Measurements from ENCODE around the gene KDM2A. TPM values are rescaled to one million over a fixed set of nuclear protein-coding genes. Genes with fewer than 3 reads are reported as not detected.

The KDM2A gene
- total RNA-seq, 1 donor from 2014 or later: 43.8 TPM

- Histone ChIP-seq H3K4me3 (ENCODE audit: low read length in 3 of 3) (peak overlapping the region; percentile 16 to 54 (median 50)), H3K4me1 (ENCODE audit: control insufficient read depth in 3 of 3, insufficient read depth in 3 of 3, low read length in 3 of 3) (peaks cover 78 to 82% (median 81%) of the 10 kb centered on the region in 3 donors), H3K9ac (ENCODE audit: low read depth in 1 of 3, low read length in 3 of 3) (peak overlapping the region; percentile 45 to 71 (median 70)), H3K9me3 (ENCODE audit: control insufficient read depth in 3 of 3, low read length in 3 of 3) (no peaks in the 10 kb centered on the region), H3K27me3 (ENCODE audit: control insufficient read depth in 3 of 3, insufficient read depth in 3 of 3, low read length in 3 of 3) (no peaks in the 10 kb centered on the region), H3K36me3 (ENCODE audit: control insufficient read depth in 3 of 3, insufficient read depth in 3 of 3, low read length in 3 of 3) (peaks cover 0 to 7% (median 2%) of the 10 kb centered on the region in 3 donors), H3K27ac (ENCODE audit: low read depth, low read length) (peak overlapping the region; percentile 52)
Measured at GRCh38 chr11:67269401-67270255, 150.6 kb downstream of the KDM2A start.

- peak overlapping the region; percentile 38 to 54 (median 50) for H3K4me3 ChIP-seq (ENCODE audit: low read length in 3 of 3)
- peak overlapping the region; percentile 45 to 71 (median 70) for H3K9ac ChIP-seq (ENCODE audit: low read depth in 1 of 3, low read length in 3 of 3)
- peaks cover 87 to 90% (median 90%) of the 10 kb centered on the region in 3 donors for H3K4me1 ChIP-seq (ENCODE audit: control insufficient read depth in 3 of 3, insufficient read depth in 3 of 3, low read length in 3 of 3)
- no peaks in the 10 kb centered on the region for H3K27me3 ChIP-seq (ENCODE audit: control insufficient read depth in 3 of 3, insufficient read depth in 3 of 3, low read length in 3 of 3)
- H3K27ac ChIP-seq (ENCODE audit: low read depth, low read length): peak overlapping the region; percentile 52
- peaks cover 0 to 7% (median 2%) of the 10 kb centered on the region in 3 donors for H3K36me3 ChIP-seq (ENCODE audit: control insufficient read depth in 3 of 3, insufficient read depth in 3 of 3, low read length in 3 of 3)
- no peaks in the 10 kb centered on the region for H3K9me3 ChIP-seq (ENCODE audit: control insufficient read depth in 3 of 3, low read length in 3 of 3)
Measured at GRCh38 chr11:67270256-67271204, 151.5 kb downstream of the KDM2A start.

- Histone ChIP-seq H3K9me3 (ENCODE audit: control insufficient read depth in 3 of 3, low read length in 3 of 3) (no peaks in the 10 kb centered on the region), H3K9ac (ENCODE audit: low read depth in 1 of 3, low read length in 3 of 3) (peak overlapping the region; percentile 23 to 71 (median 40)), H3K27ac (ENCODE audit: low read depth, low read length) (peak overlapping the region; percentile 52), H3K27me3 (ENCODE audit: control insufficient read depth in 3 of 3, insufficient read depth in 3 of 3, low read length in 3 of 3) (no peaks in the 10 kb centered on the region), H3K4me3 (ENCODE audit: low read length in 3 of 3) (peak overlapping the region in 2 of 3 donors; percentile 38 to 50), H3K36me3 (ENCODE audit: control insufficient read depth in 3 of 3, insufficient read depth in 3 of 3, low read length in 3 of 3) (peaks cover 0 to 7% (median 2%) of the 10 kb centered on the region in 3 donors), H3K4me1 (ENCODE audit: control insufficient read depth in 3 of 3, insufficient read depth in 3 of 3, low read length in 3 of 3) (peaks cover 91 to 93% (median 92%) of the 10 kb centered on the region in 3 donors)
Measured at GRCh38 chr11:67271205-67271540, 152.1 kb downstream of the KDM2A start.

GRCh38 chr11:67271541-67272284, 152.7 kb downstream of the KDM2A start:
- Histone ChIP-seq H3K9ac (ENCODE audit: low read depth in 1 of 3, low read length in 3 of 3) (peak overlapping the region in 2 of 3 donors; percentile 30 to 66), H3K4me1 (ENCODE audit: control insufficient read depth in 3 of 3, insufficient read depth in 3 of 3, low read length in 3 of 3) (peaks cover 96 to 99% (median 97%) of the 10 kb centered on the region in 3 donors), H3K4me3 (ENCODE audit: low read length in 3 of 3) (peak overlapping the region in 1 of 3 donors; percentile 13), H3K27ac (ENCODE audit: low read depth, low read length) (peak overlapping the region; percentile 64), H3K27me3 (ENCODE audit: control insufficient read depth in 3 of 3, insufficient read depth in 3 of 3, low read length in 3 of 3) (no peaks in the 10 kb centered on the region), H3K9me3 (ENCODE audit: control insufficient read depth in 3 of 3, low read length in 3 of 3) (no peaks in the 10 kb centered on the region), H3K36me3 (ENCODE audit: control insufficient read depth in 3 of 3, insufficient read depth in 3 of 3, low read length in 3 of 3) (peaks cover 0 to 7% (median 2%) of the 10 kb centered on the region in 3 donors)

- peaks cover 0 to 7% (median 2%) of the 10 kb centered on the region in 3 donors for H3K36me3 ChIP-seq (ENCODE audit: control insufficient read depth in 3 of 3, insufficient read depth in 3 of 3, low read length in 3 of 3)
- H3K9ac ChIP-seq (ENCODE audit: low read depth in 1 of 3, low read length in 3 of 3): peak overlapping the region in 2 of 3 donors; percentile 27 to 66
- peak overlapping the region; percentile 64 for H3K27ac ChIP-seq (ENCODE audit: low read depth, low read length)
- H3K4me3 ChIP-seq (ENCODE audit: low read length in 3 of 3): peak overlapping the region in 1 of 3 donors; percentile 22
- no peaks in the 10 kb centered on the region for H3K27me3 ChIP-seq (ENCODE audit: control insufficient read depth in 3 of 3, insufficient read depth in 3 of 3, low read length in 3 of 3)
- no peaks in the 10 kb centered on the region for H3K9me3 ChIP-seq (ENCODE audit: control insufficient read depth in 3 of 3, low read length in 3 of 3)
- peaks cover 97 to 100% (median 99%) of the 10 kb centered on the region in 3 donors for H3K4me1 ChIP-seq (ENCODE audit: control insufficient read depth in 3 of 3, insufficient read depth in 3 of 3, low read length in 3 of 3)
Measured at GRCh38 chr11:67272327-67273259, 153.5 kb downstream of the KDM2A start.

- H3K27ac ChIP-seq (ENCODE audit: low read depth, low read length): peak overlapping the region; percentile 64
- H3K4me3 ChIP-seq (ENCODE audit: low read length in 3 of 3): peak overlapping the region in 1 of 3 donors; percentile 22
- peaks cover 0 to 4% (median 2%) of the 10 kb centered on the region in 3 donors for H3K36me3 ChIP-seq (ENCODE audit: control insufficient read depth in 3 of 3, insufficient read depth in 3 of 3, low read length in 3 of 3)
- no peaks in the 10 kb centered on the region for H3K27me3 ChIP-seq (ENCODE audit: control insufficient read depth in 3 of 3, insufficient read depth in 3 of 3, low read length in 3 of 3)
- H3K9me3 ChIP-seq (ENCODE audit: control insufficient read depth in 3 of 3, low read length in 3 of 3): no peaks in the 10 kb centered on the region
- H3K9ac ChIP-seq (ENCODE audit: low read depth in 1 of 3, low read length in 3 of 3): peak overlapping the region in 2 of 3 donors; percentile 38 to 66
- peaks cover 97 to 100% (median 99%) of the 10 kb centered on the region in 3 donors for H3K4me1 ChIP-seq (ENCODE audit: control insufficient read depth in 3 of 3, insufficient read depth in 3 of 3, low read length in 3 of 3)
Measured at GRCh38 chr11:67273260-67273990, 154.4 kb downstream of the KDM2A start.

GRCh38 chr11:67274768-67275605, 155.9 kb downstream of the KDM2A start:
- Histone ChIP-seq H3K4me3 (ENCODE audit: low read length in 3 of 3) (no peak overlapping the region), H3K36me3 (ENCODE audit: control insufficient read depth in 3 of 3, insufficient read depth in 3 of 3, low read length in 3 of 3) (peaks cover 11 to 12% (median 12%) of the 10 kb centered on the region in 3 donors), H3K9me3 (ENCODE audit: control insufficient read depth in 3 of 3, low read length in 3 of 3) (no peaks in the 10 kb centered on the region), H3K9ac (ENCODE audit: low read depth in 1 of 3, low read length in 3 of 3) (peak overlapping the region in 2 of 3 donors; percentile 32 to 71), H3K4me1 (ENCODE audit: control insufficient read depth in 3 of 3, insufficient read depth in 3 of 3, low read length in 3 of 3) (peaks cover 91 to 95% (median 95%) of the 10 kb centered on the region in 3 donors), H3K27me3 (ENCODE audit: control insufficient read depth in 3 of 3, insufficient read depth in 3 of 3, low read length in 3 of 3) (no peaks in the 10 kb centered on the region), H3K27ac (ENCODE audit: low read depth, low read length) (peak overlapping the region; percentile 88)

Data from skeletal muscle tissue (tissue), 4 donors.